HepG2 (cell line): ENCODE measurements around the gene PAQR7. TPM values are rescaled to one million over a fixed set of nuclear protein-coding genes. Genes with fewer than 3 reads are reported as not detected.

ENCODE experiments used
- ATAD3A ChIP-seq: sonication (generic); formaldehyde crosslinking; IDR thresholded peaks from 2 replicates; pipeline ENCODE4 v1.4.0; 2020; ENCODE audit warnings: missing genetic modification reagents
- CSRNP2 ChIP-seq: sonication (generic); formaldehyde crosslinking; conservative IDR thresholded peaks from 2 replicates; pipeline ENCODE4 v1.8.0; 2022; ENCODE audit warnings: low read depth, missing genetic modification reagents
- CTCF ChIP-seq: sonication (generic); formaldehyde crosslinking; IDR thresholded peaks from 2 replicates; pipeline ENCODE4 v1.5.0; 2020; ENCODE audit warnings: mild to moderate bottlenecking, missing genetic modification reagents, moderate library complexity
- DMTF1 ChIP-seq: sonication (generic); formaldehyde crosslinking; IDR thresholded peaks from 2 replicates; pipeline ENCODE4 v1.4.0; 2020; ENCODE audit warnings: mild to moderate bottlenecking, missing genetic modification reagents
- HNRNPUL1 ChIP-seq: fragments of 200-400 bp; formaldehyde crosslinking; IDR thresholded peaks from 2 replicates; pipeline ENCODE4 v1.6.1; 2017; ENCODE audit warnings: low read depth, mild to moderate bottlenecking, low read length, moderate library complexity
- JUN ChIP-seq: sonication (generic); formaldehyde crosslinking; IDR thresholded peaks from 2 replicates; pipeline ENCODE4 v1.4.0; 2020; ENCODE audit warnings: mild to moderate bottlenecking, missing genetic modification reagents
- JUNB ChIP-seq: sonication (generic); formaldehyde crosslinking; IDR thresholded peaks from 2 replicates; pipeline ENCODE4 v1.8.0; 2022; ENCODE audit warnings: missing genetic modification reagents, mild to moderate bottlenecking, borderline replicate concordance
- KLF11 ChIP-seq: IDR thresholded peaks from 2 replicates; pipeline ENCODE4 v1.6.1; 2016; ENCODE audit warnings: missing compliant biosample characterization
- KMT2B ChIP-seq: IDR thresholded peaks from 2 replicates; pipeline ENCODE4 v1.6.1; 2016; ENCODE audit warnings: missing genetic modification reagents, missing compliant biosample characterization
- PLSCR1 ChIP-seq: sonication (generic); formaldehyde crosslinking; IDR thresholded peaks from 2 replicates; pipeline ENCODE4 v1.5.0; 2020; ENCODE audit warnings: missing genetic modification reagents, mild to moderate bottlenecking, borderline replicate concordance
- SMAD1 ChIP-seq: sonication (generic); formaldehyde crosslinking; IDR thresholded peaks from 2 replicates; pipeline ENCODE4 v1.4.0; 2020; ENCODE audit warnings: missing genetic modification reagents, low read depth, mild to moderate bottlenecking, borderline replicate concordance
- SUZ12 ChIP-seq: fragments of 150-350 bp; IDR thresholded peaks from 2 replicates; pipeline ENCODE4 v1.6.1; 2014; ENCODE audit warnings: low read depth, low read length
- SYNCRIP ChIP-seq: fragments of 200-400 bp; formaldehyde crosslinking; IDR thresholded peaks from 2 replicates; pipeline ENCODE4 v1.6.1; 2018; ENCODE audit warnings: mild to moderate bottlenecking, low read depth, low read length; ENCODE audit not compliant: insufficient read depth
- TFDP1 ChIP-seq: IDR thresholded peaks from 2 replicates; pipeline ENCODE4 v1.6.1; 2016; ENCODE audit warnings: missing compliant biosample characterization, missing genetic modification reagents, borderline replicate concordance
- WIZ ChIP-seq: sonication (generic); formaldehyde crosslinking; IDR thresholded peaks from 2 replicates; pipeline ENCODE4 v1.5.1; 2020; ENCODE audit warnings: mild to moderate bottlenecking, missing genetic modification reagents
- XBP1 ChIP-seq: sonication (generic); formaldehyde crosslinking; IDR thresholded peaks from 2 replicates; pipeline ENCODE4 v1.5.0; 2020; ENCODE audit warnings: missing genetic modification reagents
- ZFP36L1 ChIP-seq: sonication (generic); formaldehyde crosslinking; IDR thresholded peaks from 2 replicates; pipeline ENCODE4 v1.8.0; 2022; ENCODE audit warnings: mild to moderate bottlenecking, missing genetic modification reagents, moderate library complexity
- ZNF30 ChIP-seq: sonication (generic); formaldehyde crosslinking; IDR thresholded peaks from 2 replicates; pipeline ENCODE4 v1.5.0; 2020; ENCODE audit warnings: mild to moderate bottlenecking, missing genetic modification reagents
- ZNF501 ChIP-seq: sonication (generic); formaldehyde crosslinking; IDR thresholded peaks from 2 replicates; pipeline ENCODE4 v1.5.1; 2020; ENCODE audit warnings: mild to moderate bottlenecking, moderate library complexity, missing genetic modification reagents
- ZNF614 ChIP-seq: IDR thresholded peaks from 2 replicates; pipeline ENCODE4 v1.6.1; 2018; ENCODE audit warnings: missing biosample characterization, missing genetic modification reagents, inconsistent platforms, borderline replicate concordance
- ZNF672 ChIP-seq: sonication (generic); formaldehyde crosslinking; IDR thresholded peaks from 2 replicates; pipeline ENCODE4 v1.8.1; 2022; ENCODE audit warnings: missing genetic modification reagents
- ZNF720 ChIP-seq: sonication (generic); formaldehyde crosslinking; IDR thresholded peaks from 2 replicates; pipeline ENCODE4 v1.4.0; 2020; ENCODE audit warnings: missing genetic modification reagents
- ZZZ3 ChIP-seq: sonication (generic); formaldehyde crosslinking; IDR thresholded peaks from 2 replicates; pipeline ENCODE4 v1.4.0; 2020; ENCODE audit warnings: missing genetic modification reagents, mild to moderate bottlenecking, borderline replicate concordance
- polyA plus RNA-seq, 8 experiments: library from polyadenylated mRNA; depleted of rRNA in 3 of 8; stranded (reverse) in 7 of 8; unstranded in 1 of 8; fragments of >200 nt; fragmentation: Illumina TruSeq in 4 of 8; extraction: Trizol in 4 of 8; gene quantifications; 2 replicates each; pipeline versions ENCODE4 v1.2.1 to v1.2.3, GENCODE V29; 2011 to 2016; ENCODE audit warnings: low read depth in 4 of 8, missing spikeins in 1 of 8, mixed read lengths in 1 of 8; ENCODE audit not compliant: insufficient read depth in 1 of 8
- total RNA-seq, 5 experiments: library from RNA; depleted of rRNA; stranded (reverse); fragments of >200 nt; fragmentation: Illumina TruSeq; extraction: Trizol; gene quantifications; 2 replicates each; pipeline ENCODE4 v1.2.3, GENCODE V29; 2016; ENCODE audit warnings: low read depth in 1 of 5

Gene PAQR7
- total and polyA plus RNA-seq, 2 of the 13 experiments (the other 11 are each of a cell fraction or from before 2014, with no cell fraction given), result 13.2 to 16.6 TPM

GRCh38 chr1:25904943-25905679 lies 29.6 kb upstream of the PAQR7 start (continued):
- 0 out of 2 replicates have a peak, but pooled peaks have one; percentile 5 for TF ChIP-seq CTCF
- TF ChIP-seq XBP1 (CRISPR knock-in tag), result no peak
- TF ChIP-seq ZNF614 (CRISPR knock-in tag), result no peak
- no peak for TF ChIP-seq ATAD3A (CRISPR knock-in tag)
- no peak for TF ChIP-seq ZNF30
- no peak for TF ChIP-seq PLSCR1
- TF ChIP-seq KLF11 (CRISPR knock-in tag), result no peak
- TF ChIP-seq SUZ12, result no peak
- TF ChIP-seq ZFP36L1, result no peak; the same call in 1 of the 2 replicates
- TF ChIP-seq SMAD1 (CRISPR knock-in tag), result no peak
- no peak for TF ChIP-seq SYNCRIP
- TF ChIP-seq DMTF1 (CRISPR knock-in tag), result no peak
- no peak for TF ChIP-seq WIZ (CRISPR knock-in tag)
- TF ChIP-seq TFDP1, result peak; percentile 91; the same call in 1 of the 2 replicates
- no peak for TF ChIP-seq ZNF501
- TF ChIP-seq ZNF672 (CRISPR knock-in tag), result no peak
- TF ChIP-seq CSRNP2 (CRISPR knock-in tag), result no peak
- no peak for TF ChIP-seq ZNF720 (CRISPR knock-in tag)
- no peak for TF ChIP-seq ZZZ3 (CRISPR knock-in tag)
- no peak for TF ChIP-seq HNRNPUL1
- TF ChIP-seq JUN (CRISPR knock-in tag), result no peak
- no peak for TF ChIP-seq JUNB
- no peak for TF ChIP-seq KMT2B
